ENCODE results near the gene C12orf56. TPM values are rescaled to one million over a fixed set of nuclear protein-coding genes. Genes with fewer than 3 reads are reported as not detected.
A peak's percentile ranks its signal among the peaks of the same experiment; 100 is the strongest.

C12orf56 gene
- total RNA-seq, 1 experiment from 2014 or later: 8.1 TPM

GRCh38 chr12:64258576-64258975 is 132.0 kb downstream of the C12orf56 start:
- Histone ChIP-seq H3K4me1 (ENCODE audit: insufficient read depth, low read length) (no peaks in the 10 kb centered on the region), H3F3A (ENCODE audit: low read length, unreplicated experiment) (no peaks in the 10 kb centered on the region), H3K4me3 (ENCODE audit: low read length) (no peak overlapping the region), H3K9me2 (replicated peaks; ENCODE audit: low read length) (no peaks in the 10 kb centered on the region), H3K36me3 (ENCODE audit: low read depth, low read length) (no peaks in the 10 kb centered on the region), H3K27ac (ENCODE audit: low read length) (no peak overlapping the region), H3K27me3 (ENCODE audit: low read length) (no peaks in the 10 kb centered on the region), H3K79me2 (ENCODE audit: low read length) (no peaks in the 10 kb centered on the region), H2AFZ (ENCODE audit: low read length) (no peak overlapping the region), H4K20me1 (ENCODE audit: low read length) (no peaks in the 10 kb centered on the region), H3K9ac (ENCODE audit: low read length) (no peak overlapping the region), H3K9me3 (ENCODE audit: low read length) (no peaks in the 10 kb centered on the region), H3K4me2 (ENCODE audit: low read length) (no peak overlapping the region)
- POLR2A ChIA-PET (ENCODE audit: unreplicated experiment): no interaction called here
- TF ChIP-seq EZH2phosphoT487 (IDR thresholded peaks at IDR 0.05; ENCODE audit: borderline replicate concordance, low read length) (no peak), CTCF (conservative IDR thresholded peaks at IDR 0.05; ENCODE audit: low read depth, low read length) (no peak), EZH2 (IDR thresholded peaks at IDR 0.05; ENCODE audit: low read length, unreplicated experiment) (no peak)
- DNase-seq (no peak), ATAC-seq (no peak)
- intact Hi-C loops (cut with micrococcal nuclease): loop anchor here (10.0 kb wide), 1 partner anchor 284 kb away; no protein-coding TSS in a partner anchor
- CTCF ChIA-PET: no interaction called here
- BruUV-seq (replicated peaks): no TSS peak

GRCh38 chr12:64256166-64256800 is 134.3 kb downstream of the C12orf56 start:
- Histone ChIP-seq H3K36me3 (ENCODE audit: low read depth, low read length) (no peaks in the 10 kb centered on the region), H3K27ac (ENCODE audit: low read length) (no peak overlapping the region), H3K4me2 (ENCODE audit: low read length) (no peak overlapping the region), H3K4me1 (ENCODE audit: insufficient read depth, low read length) (no peaks in the 10 kb centered on the region), H2AFZ (ENCODE audit: low read length) (no peak overlapping the region), H3K9ac (ENCODE audit: low read length) (no peak overlapping the region), H4K20me1 (ENCODE audit: low read length) (no peaks in the 10 kb centered on the region), H3F3A (ENCODE audit: low read length, unreplicated experiment) (no peaks in the 10 kb centered on the region), H3K4me3 (ENCODE audit: low read length) (no peak overlapping the region), H3K27me3 (ENCODE audit: low read length) (no peaks in the 10 kb centered on the region), H3K9me3 (ENCODE audit: low read length) (no peaks in the 10 kb centered on the region), H3K9me2 (replicated peaks; ENCODE audit: low read length) (no peaks in the 10 kb centered on the region), H3K79me2 (ENCODE audit: low read length) (no peaks in the 10 kb centered on the region)
- intact Hi-C loops (cut with micrococcal nuclease): loop anchor here (1.0 to 10.0 kb wide), 3 partner anchors 281 to 430 kb away; no protein-coding TSS in a partner anchor
- ATAC-seq (peak; percentile 38), DNase-seq (peak; percentile 85)
- ChIA-PET CTCF (no interaction called here), POLR2A (ENCODE audit: unreplicated experiment) (no interaction called here)
- BruUV-seq (replicated peaks): no TSS peak
- TF ChIP-seq CTCF (conservative IDR thresholded peaks at IDR 0.05; ENCODE audit: low read depth, low read length) (peak; percentile 89), EZH2phosphoT487 (IDR thresholded peaks at IDR 0.05; ENCODE audit: borderline replicate concordance, low read length) (no peak), EZH2 (IDR thresholded peaks at IDR 0.05; ENCODE audit: low read length, unreplicated experiment) (no peak)

GRCh38 chr12:64255249-64255648 is 135.3 kb downstream of the C12orf56 start:
- ChIA-PET POLR2A (ENCODE audit: unreplicated experiment) (no interaction called here), CTCF (no interaction called here)
- Histone ChIP-seq H3K9ac (ENCODE audit: low read length) (no peak overlapping the region), H2AFZ (ENCODE audit: low read length) (no peak overlapping the region), H3K9me2 (replicated peaks; ENCODE audit: low read length) (no peaks in the 10 kb centered on the region), H3F3A (ENCODE audit: low read length, unreplicated experiment) (no peaks in the 10 kb centered on the region), H3K27me3 (ENCODE audit: low read length) (no peaks in the 10 kb centered on the region), H3K4me2 (ENCODE audit: low read length) (no peak overlapping the region), H3K4me1 (ENCODE audit: insufficient read depth, low read length) (no peaks in the 10 kb centered on the region), H4K20me1 (ENCODE audit: low read length) (no peaks in the 10 kb centered on the region), H3K79me2 (ENCODE audit: low read length) (no peaks in the 10 kb centered on the region), H3K27ac (ENCODE audit: low read length) (no peak overlapping the region), H3K4me3 (ENCODE audit: low read length) (no peak overlapping the region), H3K36me3 (ENCODE audit: low read depth, low read length) (no peaks in the 10 kb centered on the region), H3K9me3 (ENCODE audit: low read length) (no peaks in the 10 kb centered on the region)
- no peak for DNase-seq
- intact Hi-C loops (cut with micrococcal nuclease): loop anchor here (10.0 kb wide), 1 partner anchor 280 kb away; no protein-coding TSS in a partner anchor
- no TSS peak for BruUV-seq (replicated peaks)
- ATAC-seq: no peak
- TF ChIP-seq CTCF (conservative IDR thresholded peaks at IDR 0.05; ENCODE audit: low read depth, low read length): no peak
- TF ChIP-seq EZH2phosphoT487 (IDR thresholded peaks at IDR 0.05; ENCODE audit: borderline replicate concordance, low read length): no peak
- no peak for TF ChIP-seq EZH2 (IDR thresholded peaks at IDR 0.05; ENCODE audit: low read length, unreplicated experiment)

Measured in PC-3 (cell line).